Erythroblast (primary cell): ENCODE measurements around the gene CASP3.

Source experiments
- GATA1 ChIP-seq: IDR thresholded peaks from 2 replicates; pipeline ENCODE4 v1.6.1; 2011; ENCODE audit warnings: low read depth, mild to moderate bottlenecking, control low read depth, low read length, moderate library complexity
- POLR2A ChIP-seq: IDR thresholded peaks from 2 replicates; pipeline ENCODE4 v1.6.1; 2011; ENCODE audit warnings: mild to moderate bottlenecking, low read length

DNA sequence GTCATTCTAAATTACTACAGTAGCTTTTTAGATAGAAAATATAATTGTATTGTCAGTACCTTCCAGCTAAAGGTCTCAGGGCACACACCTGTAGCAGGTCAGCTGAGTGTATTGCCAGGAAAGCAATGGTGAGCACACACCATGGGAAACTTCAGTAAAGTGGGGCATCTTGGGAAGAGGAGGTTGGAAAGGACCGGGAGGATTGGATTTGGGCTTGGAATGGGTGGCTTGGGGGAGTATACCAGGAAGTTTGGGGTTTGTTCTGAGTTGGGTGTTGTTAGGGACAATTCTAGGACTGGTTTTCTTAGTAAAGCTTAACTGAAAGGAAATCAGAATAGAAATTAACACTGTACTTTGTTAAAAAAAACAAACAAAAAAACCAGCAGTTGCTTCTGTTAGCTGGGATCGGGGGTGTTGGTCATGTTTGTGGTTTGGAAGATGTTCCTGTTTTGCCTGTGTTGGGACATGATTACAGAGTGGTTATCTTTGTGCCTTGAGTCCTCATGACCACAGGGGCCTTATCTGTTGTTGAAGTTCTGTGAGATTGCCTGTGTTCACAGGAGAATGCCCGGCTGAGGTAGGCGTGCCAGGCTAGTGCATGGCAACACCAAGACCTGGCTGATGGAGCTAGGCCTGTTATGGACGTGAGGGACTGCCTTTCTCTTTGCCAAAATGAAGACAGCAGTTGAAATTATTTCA is 35.4 kb upstream of the CASP3 start:
- TF ChIP-seq POLR2A: peak; percentile 73
- peak; percentile 98 for TF ChIP-seq GATA1
